ENCODE data around the gene C10orf120.

Gene C10orf120

GRCh38 chr10:122699796-122700455 lies at the start of gene C10orf120:
TSS of gene C10orf120 (minus strand) at chr10:122699846. CDS start at chr10:122699790, 56 bp downstream.
- no peak for DNase-seq

GRCh38 chr10:122748496-122748895 lies 48.9 kb upstream of the C10orf120 start:
- DNase-seq: no peak

GRCh38 chr10:122746408-122746807 lies 46.8 kb upstream of the C10orf120 start:
- no peak for DNase-seq

- DNase-seq: no peak
These were observed 44.6 kb upstream of the C10orf120 start for GRCh38 chr10:122744257-122744656.

GRCh38 chr10:122740640-122741039 lies 41.0 kb upstream of the C10orf120 start:
- no peak for DNase-seq

GRCh38 chr10:122738031-122738430 lies 38.4 kb upstream of the C10orf120 start:
- no peak for DNase-seq

GRCh38 chr10:122733931-122734665 lies 34.5 kb upstream of the C10orf120 start:
- DNase-seq: no peak

GRCh38 chr10:122733443-122733842 lies 33.8 kb upstream of the C10orf120 start:
- DNase-seq: no peak

GRCh38 chr10:122730238-122730637 lies 30.6 kb upstream of the C10orf120 start:
- no peak for DNase-seq

- no peak for DNase-seq
These were observed 29.5 kb upstream of the C10orf120 start for GRCh38 chr10:122729126-122729525.

GRCh38 chr10:122727426-122727825 lies 27.8 kb upstream of the C10orf120 start:
- no peak for DNase-seq

GRCh38 chr10:122725768-122726167 lies 26.1 kb upstream of the C10orf120 start:
- no peak for DNase-seq

GRCh38 chr10:122725006-122725405 lies 25.4 kb upstream of the C10orf120 start:
- DNase-seq: no peak

- no peak for DNase-seq
These were observed 21.5 kb upstream of the C10orf120 start for GRCh38 chr10:122721111-122721510.

GRCh38 chr10:122716025-122716424 lies 16.4 kb upstream of the C10orf120 start:
- DNase-seq: no peak

- no peak for DNase-seq
These were observed 15.9 kb upstream of the C10orf120 start for GRCh38 chr10:122715576-122715975.

- DNase-seq: no peak
These were observed 13.6 kb upstream of the C10orf120 start for GRCh38 chr10:122713091-122713885.

GRCh38 chr10:122710576-122710975 lies 10.9 kb upstream of the C10orf120 start:
- DNase-seq: no peak

GRCh38 chr10:122709971-122710370 lies 10.3 kb upstream of the C10orf120 start:
- no peak for DNase-seq

- no peak for DNase-seq
These were observed 7.9 kb upstream of the C10orf120 start for GRCh38 chr10:122707535-122707934.

GRCh38 chr10:122706947-122707346 lies 7.3 kb upstream of the C10orf120 start:
- no peak for DNase-seq

GRCh38 chr10:122706467-122706866 lies 6.8 kb upstream of the C10orf120 start:
- DNase-seq: no peak
